Loucy (cell line): Measurements from ENCODE around the gene P2RY8.

ENCODE experiments used
- CTCF ChIP-seq: fragments of 200-600 bp; sonication (generic); conservative IDR thresholded peaks from 2 replicates; pipeline ENCODE4 v1.5.1; 2014; ENCODE audit warnings: mild to moderate bottlenecking, antibody characterized with exemption, low read length
- EZH2phosphoT487 ChIP-seq: fragments of 200-600 bp; IDR thresholded peaks from 2 replicates; pipeline ENCODE4 v1.6.1; 2018; ENCODE audit warnings: antibody characterized with exemption, mild to moderate bottlenecking, moderate library complexity, borderline replicate concordance

- TF ChIP-seq CTCF (no peak), EZH2phosphoT487 (no peak)
These were observed 6.2 kb upstream of the P2RY8 start for GRCh38 chrX:1542994-1543725.
